A549 (cell line): ENCODE data around the gene SPIB.

Source experiments
- RNF2 ChIP-seq: fragments of 200-600 bp; sonication (generic); IDR thresholded peaks from 2 replicates; pipeline ENCODE4 v1.6.1; 2016; ENCODE audit warnings: low read depth, mild to moderate bottlenecking, antibody characterized with exemption, moderate library complexity, borderline replicate concordance
- TF ChIP-seq, protein P1 (sequence below): fragments of 200-600 bp; sonication (generic); IDR thresholded peaks from 2 replicates; pipeline ENCODE4 v1.6.1; 2016; ENCODE audit warnings: antibody characterized with exemption, mild to moderate bottlenecking, moderate library complexity

DNA sequence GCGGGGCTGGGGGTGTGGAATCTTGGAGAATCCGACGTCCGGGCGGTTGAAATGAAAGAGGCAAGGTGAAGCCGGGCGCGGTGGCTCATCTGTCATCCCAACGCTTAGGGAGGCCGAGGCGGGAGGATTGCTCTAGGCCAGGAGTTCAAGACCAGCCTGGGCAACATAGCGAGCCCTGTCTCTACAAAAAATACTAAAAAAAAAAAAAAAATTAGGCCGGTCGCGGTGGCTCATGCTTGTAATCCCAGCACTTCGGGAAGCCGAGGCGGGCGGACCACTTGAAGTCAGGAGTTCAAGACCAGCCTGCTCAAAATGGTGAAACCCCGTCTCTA is 58.1 kb downstream of the SPIB start:
- TF ChIP-seq, protein P1, sequence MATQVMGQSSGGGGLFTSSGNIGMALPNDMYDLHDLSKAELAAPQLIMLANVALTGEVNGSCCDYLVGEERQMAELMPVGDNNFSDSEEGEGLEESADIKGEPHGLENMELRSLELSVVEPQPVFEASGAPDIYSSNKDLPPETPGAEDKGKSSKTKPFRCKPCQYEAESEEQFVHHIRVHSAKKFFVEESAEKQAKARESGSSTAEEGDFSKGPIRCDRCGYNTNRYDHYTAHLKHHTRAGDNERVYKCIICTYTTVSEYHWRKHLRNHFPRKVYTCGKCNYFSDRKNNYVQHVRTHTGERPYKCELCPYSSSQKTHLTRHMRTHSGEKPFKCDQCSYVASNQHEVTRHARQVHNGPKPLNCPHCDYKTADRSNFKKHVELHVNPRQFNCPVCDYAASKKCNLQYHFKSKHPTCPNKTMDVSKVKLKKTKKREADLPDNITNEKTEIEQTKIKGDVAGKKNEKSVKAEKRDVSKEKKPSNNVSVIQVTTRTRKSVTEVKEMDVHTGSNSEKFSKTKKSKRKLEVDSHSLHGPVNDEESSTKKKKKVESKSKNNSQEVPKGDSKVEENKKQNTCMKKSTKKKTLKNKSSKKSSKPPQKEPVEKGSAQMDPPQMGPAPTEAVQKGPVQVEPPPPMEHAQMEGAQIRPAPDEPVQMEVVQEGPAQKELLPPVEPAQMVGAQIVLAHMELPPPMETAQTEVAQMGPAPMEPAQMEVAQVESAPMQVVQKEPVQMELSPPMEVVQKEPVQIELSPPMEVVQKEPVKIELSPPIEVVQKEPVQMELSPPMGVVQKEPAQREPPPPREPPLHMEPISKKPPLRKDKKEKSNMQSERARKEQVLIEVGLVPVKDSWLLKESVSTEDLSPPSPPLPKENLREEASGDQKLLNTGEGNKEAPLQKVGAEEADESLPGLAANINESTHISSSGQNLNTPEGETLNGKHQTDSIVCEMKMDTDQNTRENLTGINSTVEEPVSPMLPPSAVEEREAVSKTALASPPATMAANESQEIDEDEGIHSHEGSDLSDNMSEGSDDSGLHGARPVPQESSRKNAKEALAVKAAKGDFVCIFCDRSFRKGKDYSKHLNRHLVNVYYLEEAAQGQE, result no peak
- TF ChIP-seq RNF2, result no peak
